ENCODE results near the gene DCUN1D2. TPM values are rescaled to one million over a fixed set of nuclear protein-coding genes. Genes with fewer than 3 reads are reported as not detected.
"Not testable (repeated sequence)": the region's sequence is repeated elsewhere in the genome, so short reads cannot be mapped to it uniquely, and the experiment has no call there.

DCUN1D2 gene
- total and polyA plus RNA-seq, 9 donors = 9.7 to 31.4 (median 16.4) TPM

DNA sequence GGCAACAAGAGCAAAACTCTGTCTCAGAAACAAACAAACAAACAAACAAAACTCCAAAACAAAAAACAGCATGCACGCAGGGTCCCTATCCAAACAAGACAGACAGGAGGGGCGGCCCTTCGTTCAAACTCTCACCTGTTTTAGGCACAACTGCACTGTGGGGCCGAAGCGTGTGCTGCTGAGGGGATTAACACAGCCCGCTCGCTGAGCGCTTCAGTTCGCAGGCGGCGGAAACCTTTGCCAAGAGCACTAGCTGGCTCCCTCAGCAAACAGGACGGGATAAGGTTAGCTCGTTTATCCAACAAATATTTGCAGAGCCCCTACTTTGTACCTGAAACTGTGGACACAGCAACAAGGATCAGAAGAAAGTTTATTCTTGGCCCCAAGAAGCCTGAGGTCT is 35.6 kb downstream of the DCUN1D2 start:
- intact Hi-C loops (cut with DNase I) = no loop called here

DNA sequence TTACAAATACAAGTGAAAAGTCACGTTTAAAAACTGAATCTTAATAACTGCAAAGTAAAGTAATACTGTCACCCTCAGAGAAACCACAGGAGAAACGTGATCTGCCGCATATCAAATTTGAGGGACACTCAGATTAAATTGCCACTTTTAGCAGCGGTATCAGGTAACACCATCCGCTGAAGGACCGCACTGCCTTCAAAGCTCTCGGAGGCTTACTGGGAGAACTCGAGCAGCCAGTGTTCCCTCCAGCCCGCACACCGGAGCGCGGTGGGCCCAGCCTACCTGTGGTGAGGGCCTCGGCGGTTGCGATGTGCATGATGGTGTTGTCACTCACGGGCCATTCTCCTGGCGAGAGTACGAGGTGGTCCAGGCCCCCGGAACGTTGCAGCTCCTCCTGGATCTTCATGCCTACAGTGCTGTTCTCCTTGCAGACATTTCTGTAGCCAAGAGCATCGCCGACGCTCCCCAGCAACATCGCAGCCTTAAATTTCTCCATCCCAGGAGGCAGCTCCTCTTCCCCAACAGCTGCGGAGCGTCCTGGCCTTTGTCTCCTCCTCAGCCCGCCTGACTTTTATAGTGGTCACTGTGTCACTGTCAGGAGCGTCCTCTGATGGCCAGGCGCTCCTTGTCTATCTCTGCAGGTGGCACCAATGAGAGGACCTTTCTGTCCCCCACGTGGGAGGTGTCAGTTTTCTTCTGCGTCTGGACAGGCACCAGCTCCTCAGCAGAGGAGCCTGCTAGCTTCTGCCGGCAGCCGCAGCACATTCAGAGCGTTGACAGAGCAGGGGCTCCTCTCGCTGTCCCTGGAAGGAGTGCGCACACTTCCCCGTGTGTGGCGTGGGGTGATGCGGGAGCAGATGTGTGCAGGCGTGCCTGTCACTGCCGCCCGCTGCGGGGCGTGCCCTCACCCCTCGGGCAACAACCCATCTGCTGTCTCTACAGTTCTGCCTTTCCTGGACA is 37.3 kb downstream of the DCUN1D2 start, which contains the start of gene ADPRHL1:
TSS of gene ADPRHL1 (minus strand) at position 547 of the 960 bp plus-strand sequence. CDS start at position 496, 51 bp downstream.
- DNase-seq = no peak
- WGBS, 3 donors = 75 to 80% (median 79%) methylated on average over 45 of the region's 45 CpGs
- peaks cover 9% of the 10 kb centered on the region for H3K4me1 ChIP-seq (ENCODE audit: insufficient read depth)
- no peak within 1 kb of the TSS for H3K4me3 ChIP-seq
- TF ChIP-seq POLR2A (IDR thresholded peaks at IDR 0.05) (no peak), EP300 (IDR thresholded peaks at IDR 0.05) (no peak)
- TF ChIP-seq, protein P1, sequence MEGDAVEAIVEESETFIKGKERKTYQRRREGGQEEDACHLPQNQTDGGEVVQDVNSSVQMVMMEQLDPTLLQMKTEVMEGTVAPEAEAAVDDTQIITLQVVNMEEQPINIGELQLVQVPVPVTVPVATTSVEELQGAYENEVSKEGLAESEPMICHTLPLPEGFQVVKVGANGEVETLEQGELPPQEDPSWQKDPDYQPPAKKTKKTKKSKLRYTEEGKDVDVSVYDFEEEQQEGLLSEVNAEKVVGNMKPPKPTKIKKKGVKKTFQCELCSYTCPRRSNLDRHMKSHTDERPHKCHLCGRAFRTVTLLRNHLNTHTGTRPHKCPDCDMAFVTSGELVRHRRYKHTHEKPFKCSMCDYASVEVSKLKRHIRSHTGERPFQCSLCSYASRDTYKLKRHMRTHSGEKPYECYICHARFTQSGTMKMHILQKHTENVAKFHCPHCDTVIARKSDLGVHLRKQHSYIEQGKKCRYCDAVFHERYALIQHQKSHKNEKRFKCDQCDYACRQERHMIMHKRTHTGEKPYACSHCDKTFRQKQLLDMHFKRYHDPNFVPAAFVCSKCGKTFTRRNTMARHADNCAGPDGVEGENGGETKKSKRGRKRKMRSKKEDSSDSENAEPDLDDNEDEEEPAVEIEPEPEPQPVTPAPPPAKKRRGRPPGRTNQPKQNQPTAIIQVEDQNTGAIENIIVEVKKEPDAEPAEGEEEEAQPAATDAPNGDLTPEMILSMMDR (IDR thresholded peaks at IDR 0.05) = no peak
- H3K9me3 ChIP-seq = no peaks in the 10 kb centered on the region
- no peaks in the 10 kb centered on the region for H3K27me3 ChIP-seq
- H3K27ac ChIP-seq = no peak within 1 kb of the TSS
- H3K36me3 ChIP-seq = no peaks in the 10 kb centered on the region
- intact Hi-C loops (cut with DNase I) = no loop called here

More for the DNA sequence above, 35.6 kb downstream of the DCUN1D2 start:
- TF ChIP-seq EP300 (IDR thresholded peaks at IDR 0.05) = no peak
- TF ChIP-seq, protein P1 (IDR thresholded peaks at IDR 0.05) = no peak
- no peak for TF ChIP-seq POLR2A (IDR thresholded peaks at IDR 0.05)
- 91 to 93% (median 91%) methylated on average over 13 of the region's 13 CpGs for WGBS, 3 donors
- no peak for DNase-seq
- H3K4me1 ChIP-seq (ENCODE audit: insufficient read depth) = peaks cover 2% of the 10 kb centered on the region
- H3K27me3 ChIP-seq = no peaks in the 10 kb centered on the region
- no peak overlapping the region for H3K4me3 ChIP-seq
- no peak overlapping the region for H3K27ac ChIP-seq
- H3K9me3 ChIP-seq = no peaks in the 10 kb centered on the region
- H3K36me3 ChIP-seq = no peaks in the 10 kb centered on the region

DNA sequence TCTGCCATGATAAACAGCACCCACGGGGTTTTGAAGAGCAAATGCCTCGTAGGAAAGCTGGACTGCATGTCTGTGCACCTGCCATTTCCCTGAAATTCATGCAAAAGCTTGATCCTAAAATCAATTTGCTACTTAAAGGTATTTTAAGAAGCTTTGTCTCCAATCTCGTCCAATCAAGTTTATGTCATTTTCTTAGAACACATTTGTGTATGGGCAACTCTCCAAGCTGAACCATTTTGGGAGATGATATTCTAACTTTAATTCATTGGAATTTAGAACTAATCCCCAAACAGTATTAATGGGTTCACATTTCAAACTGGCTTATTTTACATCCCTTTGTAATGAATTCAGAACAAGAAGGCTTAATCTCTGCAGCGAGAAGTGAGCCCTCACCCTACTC is 38.0 kb downstream of the DCUN1D2 start:
- H3K4me3 ChIP-seq = no peak overlapping the region
- TF ChIP-seq POLR2A (IDR thresholded peaks at IDR 0.05) = no peak
- TF ChIP-seq, protein P1 (IDR thresholded peaks at IDR 0.05) = no peak
- WGBS, 3 donors = 69 to 73% (median 69%) methylated on average over 4 of the region's 4 CpGs
- H3K4me1 ChIP-seq (ENCODE audit: insufficient read depth) = peaks cover 9% of the 10 kb centered on the region
- no peaks in the 10 kb centered on the region for H3K36me3 ChIP-seq
- H3K9me3 ChIP-seq = no peaks in the 10 kb centered on the region
- H3K27me3 ChIP-seq = no peaks in the 10 kb centered on the region
- DNase-seq = no peak
- intact Hi-C loops (cut with DNase I) = no loop called here
- H3K27ac ChIP-seq = no peak overlapping the region

DNA sequence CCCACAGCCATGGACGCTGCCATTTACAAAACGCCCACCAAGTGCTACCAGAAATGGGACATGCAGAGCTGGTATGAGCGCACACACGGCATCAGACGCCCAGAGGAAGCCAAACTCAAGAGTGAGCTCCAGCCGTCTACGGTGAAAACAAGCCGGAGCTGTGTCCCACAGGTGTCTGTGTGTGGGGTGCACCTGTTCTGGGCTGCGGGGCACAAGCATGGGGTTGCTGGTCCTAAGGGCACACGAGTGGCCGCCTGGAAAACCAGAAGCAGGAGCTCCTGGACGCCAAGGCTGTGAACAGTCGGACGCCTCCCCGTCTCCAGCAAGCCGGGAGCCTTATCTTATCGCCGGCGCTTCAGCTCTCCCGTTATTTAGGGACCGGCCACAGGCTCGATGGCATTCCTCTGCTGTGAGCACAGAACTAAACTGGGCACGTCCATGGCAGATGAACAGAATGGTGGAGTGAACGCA is 38.5 kb downstream of the DCUN1D2 start:
- intact Hi-C loops (cut with DNase I) = no loop called here
- no peak overlapping the region for H3K4me3 ChIP-seq
- no peak for DNase-seq
- peaks cover 9% of the 10 kb centered on the region for H3K4me1 ChIP-seq (ENCODE audit: insufficient read depth)
- H3K27ac ChIP-seq = no peak overlapping the region
- WGBS, 3 donors = 70 to 77% (median 73%) methylated on average over 23 to 24 of the region's 24 CpGs
- H3K36me3 ChIP-seq = no peaks in the 10 kb centered on the region
- TF ChIP-seq, protein P1 (IDR thresholded peaks at IDR 0.05) = no peak
- no peak for TF ChIP-seq POLR2A (IDR thresholded peaks at IDR 0.05)
- TF ChIP-seq EP300 (IDR thresholded peaks at IDR 0.05) = no peak
- H3K27me3 ChIP-seq = no peaks in the 10 kb centered on the region
- no peaks in the 10 kb centered on the region for H3K9me3 ChIP-seq

DNA sequence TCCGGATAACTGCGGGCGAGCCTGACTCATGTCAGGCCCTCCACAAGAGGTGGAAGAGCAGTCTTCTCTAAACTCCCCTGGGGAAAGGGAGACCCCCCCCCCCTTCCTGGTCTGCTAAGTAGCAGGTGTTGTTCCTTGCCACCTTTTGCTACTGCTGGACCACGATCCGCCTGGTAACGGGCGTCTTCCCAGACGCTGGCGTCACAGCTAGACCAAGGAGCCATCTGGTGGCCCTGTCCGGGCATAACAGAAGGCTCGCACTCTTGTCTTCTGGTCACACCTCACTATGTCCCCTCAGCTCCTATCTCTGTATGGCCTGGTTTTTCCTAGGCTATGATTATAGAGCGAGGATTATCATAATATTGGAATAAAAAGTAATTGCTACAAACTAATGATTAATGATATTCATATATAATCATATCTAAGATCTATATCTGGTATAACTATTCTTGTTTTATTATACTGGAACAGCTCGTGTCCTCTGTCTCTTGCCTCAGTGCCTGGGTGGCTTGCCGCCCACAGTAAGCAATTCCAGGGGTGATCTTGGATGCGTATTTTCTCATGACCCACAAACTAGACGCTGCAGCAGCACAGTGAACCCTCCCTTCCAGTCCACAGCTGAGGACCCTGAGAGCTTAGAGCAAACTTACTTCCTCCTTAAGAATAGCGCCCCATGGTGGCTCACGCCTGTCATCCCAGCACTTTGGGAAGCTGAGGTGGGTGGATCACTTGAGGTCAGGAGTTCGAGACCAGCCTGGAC is 39.5 kb downstream of the DCUN1D2 start:
- H3K9me3 ChIP-seq; H3K27me3 ChIP-seq; H3K27ac ChIP-seq; H3K36me3 ChIP-seq; intact Hi-C loops (cut with DNase I); H3K4me1 ChIP-seq (ENCODE audit: insufficient read depth); DNase-seq; H3K4me3 ChIP-seq: not testable (repeated sequence)
- 55 to 78% (median 56%) methylated on average over 18 to 19 of the region's 19 CpGs for WGBS, 3 donors

DNA sequence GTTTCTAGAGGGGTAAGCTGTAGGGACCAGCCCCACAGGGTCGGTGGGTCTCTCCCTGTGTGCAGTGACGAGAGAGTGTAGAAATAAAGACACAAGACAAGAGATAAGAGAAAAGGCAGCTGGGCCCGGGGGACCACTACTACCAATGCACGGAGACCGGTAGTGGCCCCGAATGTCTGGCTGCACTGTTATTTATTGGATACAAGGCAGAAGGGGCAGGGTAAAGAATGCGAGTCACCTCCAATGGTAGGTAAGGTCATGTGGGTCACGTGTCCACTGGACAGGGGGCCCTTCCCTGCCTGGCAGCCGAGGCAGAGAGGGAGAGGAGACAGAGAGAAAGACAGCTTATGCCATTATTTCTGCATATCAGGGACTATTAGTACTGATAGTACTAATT is 40.2 kb downstream of the DCUN1D2 start:
- H3K4me1 ChIP-seq (ENCODE audit: insufficient read depth); intact Hi-C loops (cut with DNase I); H3K4me3 ChIP-seq; H3K27ac ChIP-seq; H3K27me3 ChIP-seq; H3K36me3 ChIP-seq; DNase-seq; H3K9me3 ChIP-seq: not testable (repeated sequence)
- 65 to 76% (median 70%) methylated on average over 9 of the region's 9 CpGs for WGBS, 3 donors

Data from ovary (tissue), 9 donors.